Measurements from ENCODE around the gene CUX1. TPM values are rescaled to one million over a fixed set of nuclear protein-coding genes. Genes with fewer than 3 reads are reported as not detected.

The CUX1 gene
- total RNA-seq, 1 donor from 2014 or later, result 118 TPM

- Mint-ChIP-seq H3K4me3 (ENCODE audit: unreplicated experiment) (no peak overlapping the region), H3K27me3 (ENCODE audit: low read depth) (no peaks in the 10 kb centered on the region), H3K27ac (ENCODE audit: unreplicated experiment) (no peak overlapping the region), H3K9me3 (ENCODE audit: low read depth) (no peaks in the 10 kb centered on the region), H3K36me3 (ENCODE audit: low read depth) (peaks cover 2% of the 10 kb centered on the region), H3K4me1 (ENCODE audit: low read depth) (peaks cover 10% of the 10 kb centered on the region)
- no peak for DNase-seq (ENCODE audit: low spot score)
- no peak for TF ChIP-seq CTCF (IDR thresholded peaks at IDR 0.05)
Measured at GRCh38 chr7:101996876-101997275, 179.4 kb downstream of the CUX1 start.

- Mint-ChIP-seq H3K36me3 (ENCODE audit: low read depth) (peaks cover 2% of the 10 kb centered on the region), H3K27ac (ENCODE audit: unreplicated experiment) (peak overlapping the region; percentile 49), H3K9me3 (ENCODE audit: low read depth) (no peaks in the 10 kb centered on the region), H3K4me1 (ENCODE audit: low read depth) (peaks cover 11% of the 10 kb centered on the region), H3K4me3 (ENCODE audit: unreplicated experiment) (no peak overlapping the region), H3K27me3 (ENCODE audit: low read depth) (no peaks in the 10 kb centered on the region)
- DNase-seq (ENCODE audit: low spot score), result no peak
- no peak for TF ChIP-seq CTCF (IDR thresholded peaks at IDR 0.05)
Measured at GRCh38 chr7:101998029-101998905, 180.8 kb downstream of the CUX1 start.

GRCh38 chr7:101998906-101999240 lies 181.4 kb downstream of the CUX1 start:
- no peak for TF ChIP-seq CTCF (IDR thresholded peaks at IDR 0.05)
- H3K27me3 Mint-ChIP-seq (ENCODE audit: low read depth), result no peaks in the 10 kb centered on the region
- no peaks in the 10 kb centered on the region for H3K9me3 Mint-ChIP-seq (ENCODE audit: low read depth)
- H3K36me3 Mint-ChIP-seq (ENCODE audit: low read depth), result peaks cover 2% of the 10 kb centered on the region
- H3K27ac Mint-ChIP-seq (ENCODE audit: unreplicated experiment), result peak overlapping the region; percentile 49
- H3K4me1 Mint-ChIP-seq (ENCODE audit: low read depth), result peaks cover 16% of the 10 kb centered on the region
- no peak for DNase-seq (ENCODE audit: low spot score)
- H3K4me3 Mint-ChIP-seq (ENCODE audit: unreplicated experiment), result no peak overlapping the region

GRCh38 chr7:101999393-101999792 lies 182.0 kb downstream of the CUX1 start:
- H3K27me3 Mint-ChIP-seq (ENCODE audit: low read depth), result no peaks in the 10 kb centered on the region
- no peaks in the 10 kb centered on the region for H3K9me3 Mint-ChIP-seq (ENCODE audit: low read depth)
- no peak for TF ChIP-seq CTCF (IDR thresholded peaks at IDR 0.05)
- no peak overlapping the region for H3K4me3 Mint-ChIP-seq (ENCODE audit: unreplicated experiment)
- H3K4me1 Mint-ChIP-seq (ENCODE audit: low read depth), result peaks cover 21% of the 10 kb centered on the region
- no peak for DNase-seq (ENCODE audit: low spot score)
- H3K27ac Mint-ChIP-seq (ENCODE audit: unreplicated experiment), result peak overlapping the region; percentile 5
- H3K36me3 Mint-ChIP-seq (ENCODE audit: low read depth), result peaks cover 2% of the 10 kb centered on the region

- H3K9me3 Mint-ChIP-seq (ENCODE audit: low read depth), result no peaks in the 10 kb centered on the region
- H3K4me3 Mint-ChIP-seq (ENCODE audit: unreplicated experiment), result no peak overlapping the region
- peaks cover 24% of the 10 kb centered on the region for H3K4me1 Mint-ChIP-seq (ENCODE audit: low read depth)
- no peak for DNase-seq (ENCODE audit: low spot score)
- peaks cover 2% of the 10 kb centered on the region for H3K36me3 Mint-ChIP-seq (ENCODE audit: low read depth)
- H3K27me3 Mint-ChIP-seq (ENCODE audit: low read depth), result no peaks in the 10 kb centered on the region
- no peak overlapping the region for H3K27ac Mint-ChIP-seq (ENCODE audit: unreplicated experiment)
- TF ChIP-seq CTCF (IDR thresholded peaks at IDR 0.05), result no peak
Measured at GRCh38 chr7:102000123-102000522, 182.7 kb downstream of the CUX1 start.
